Inflammatory macrophage treated with lipopolysaccharide for 1 hour (primary cell): ENCODE results near the gene DCAF5.
"Not testable (repeated sequence)": the region's sequence is repeated elsewhere in the genome, so short reads cannot be mapped to it uniquely, and the experiment has no call there.

ENCODE experiments used
- DNase-seq, 2 donors: peaks; one replicate each; pipeline ENCODE4 v3.0.0-alpha.2; 2020 to 2022

Gene DCAF5

GRCh38 chr14:69093631-69094421, 59.1 kb downstream of the DCAF5 start:
- DNase-seq = no peak

- no peak for DNase-seq
These were observed 60.0 kb downstream of the DCAF5 start for GRCh38 chr14:69092840-69093422.

DNA sequence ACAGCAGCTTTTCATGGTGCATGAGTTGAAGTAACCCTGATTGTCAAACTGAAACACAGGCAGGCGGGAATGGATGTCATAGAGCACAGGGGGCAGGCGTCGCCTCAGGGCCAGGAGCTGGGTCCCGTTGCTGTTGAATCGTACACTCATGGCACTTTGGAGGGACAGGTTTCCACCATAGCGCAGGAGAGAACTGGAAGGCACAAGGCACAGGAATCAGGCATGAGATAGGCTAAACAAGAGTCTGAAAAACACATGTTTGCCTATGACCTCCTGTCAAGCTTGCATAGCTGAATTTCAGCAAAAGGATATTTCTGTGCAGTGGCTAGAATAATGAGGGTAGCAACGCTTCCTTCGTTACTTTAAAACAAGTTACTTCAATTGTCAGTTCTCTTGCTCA, 61.2 kb downstream of the DCAF5 start:
- DNase-seq = no peak

DNA sequence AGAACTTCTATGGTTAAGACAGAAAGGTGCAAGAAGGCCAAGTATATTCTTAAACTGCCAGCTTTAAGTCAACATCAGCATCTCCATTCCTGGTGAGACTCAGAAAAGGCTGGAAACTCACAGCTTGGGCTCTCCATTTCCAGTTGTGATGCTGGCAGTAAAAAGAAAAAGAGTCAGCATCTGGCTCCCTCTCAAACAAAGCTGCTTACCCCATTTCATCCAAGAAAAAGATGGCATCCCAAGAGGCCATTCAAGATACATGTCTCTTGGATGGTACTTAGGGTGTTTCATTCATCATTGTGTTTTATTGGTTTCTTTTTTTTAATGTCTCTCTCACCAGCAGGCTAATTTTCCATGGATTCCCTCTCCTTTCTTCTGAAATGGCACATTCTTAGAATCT, 61.9 kb downstream of the DCAF5 start:
- no peak for DNase-seq

DNA sequence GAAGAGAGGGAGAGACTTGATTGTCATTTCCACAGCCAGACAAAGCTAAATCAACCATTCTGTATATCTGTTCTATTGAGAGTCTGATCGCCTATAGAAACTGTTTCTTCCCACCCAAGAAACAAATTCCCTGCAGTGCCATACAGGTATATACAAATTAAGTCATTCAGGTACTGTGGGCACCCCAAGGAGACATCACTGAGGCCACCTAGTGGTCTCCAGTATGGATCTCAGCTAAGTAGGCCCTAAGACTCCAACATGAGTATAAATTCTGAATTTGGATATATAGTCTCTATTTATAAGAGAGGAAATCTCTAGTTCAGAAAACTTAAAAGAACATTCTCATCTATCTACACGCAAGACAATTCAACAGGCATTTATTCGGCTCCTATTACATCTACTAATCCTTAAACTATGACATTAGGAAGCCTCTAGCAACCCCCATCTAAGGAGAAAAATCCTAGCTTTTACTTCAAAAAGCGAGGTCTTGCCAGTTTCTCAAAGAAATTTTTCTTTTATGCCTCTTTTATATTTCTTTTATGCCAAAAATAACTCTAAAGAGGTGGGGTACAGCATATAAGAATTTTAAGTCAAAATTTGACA, 62.6 kb downstream of the DCAF5 start:
- DNase-seq = peak; percentile 13 to 42

DNA sequence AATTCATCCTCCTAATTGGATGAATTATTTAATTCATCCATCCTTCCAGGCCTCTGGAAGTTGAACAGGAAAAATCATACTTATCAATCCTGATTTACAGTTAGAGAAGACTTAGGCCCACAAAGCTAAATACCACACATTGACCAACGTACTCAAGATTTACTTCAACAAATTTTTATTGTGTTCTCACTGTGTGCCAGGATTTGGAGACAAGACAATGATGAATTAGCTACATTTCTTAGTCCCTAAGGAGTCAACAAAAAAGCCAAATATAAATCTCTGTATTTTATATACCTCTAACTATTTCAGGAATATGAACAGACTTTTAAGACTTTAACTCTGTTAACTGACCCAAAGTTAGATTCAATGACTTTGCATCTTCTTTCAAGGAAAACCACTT, 63.9 kb downstream of the DCAF5 start:
- DNase-seq = no peak

DNA sequence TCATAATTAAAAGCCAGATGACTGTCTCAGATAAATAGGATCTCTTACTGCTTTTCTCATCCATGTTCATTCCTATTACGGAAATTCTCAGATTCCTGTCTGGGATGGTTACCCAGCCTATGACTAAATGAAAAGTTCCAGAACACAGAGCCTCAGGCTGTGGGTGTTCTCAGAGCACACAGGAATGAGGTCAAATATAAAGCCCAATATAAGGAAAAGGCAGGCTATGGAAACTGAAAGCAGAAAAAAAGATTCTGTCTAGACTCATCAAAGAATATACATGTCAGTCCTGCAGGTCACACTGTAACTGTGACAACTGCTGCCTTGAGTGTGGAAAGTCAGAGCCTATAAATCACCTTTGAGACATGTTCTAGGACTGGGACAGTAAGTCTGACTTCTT, 64.3 kb downstream of the DCAF5 start:
- DNase-seq = peak in 1 of 2 donors; percentile 44

DNA sequence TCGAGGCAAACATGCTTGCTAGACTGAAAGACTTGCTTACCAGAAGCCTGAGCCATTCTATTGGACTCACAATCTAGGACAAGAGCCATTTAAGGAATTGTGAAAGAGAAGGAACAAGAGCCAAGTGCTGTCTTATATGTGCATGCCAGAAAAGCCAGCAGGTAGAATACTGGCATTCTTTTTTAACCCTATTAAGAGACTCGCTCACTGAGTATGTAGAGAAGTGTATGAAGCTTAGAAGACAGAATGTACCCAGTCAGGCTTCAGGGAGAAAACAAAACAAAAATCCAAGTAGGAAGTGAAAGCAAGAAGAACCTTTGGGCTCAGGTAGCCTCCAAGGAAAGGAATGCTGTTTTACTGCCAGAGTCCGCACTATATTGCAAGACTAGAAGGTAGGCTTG, 65.9 kb downstream of the DCAF5 start:
- no peak for DNase-seq

DNA sequence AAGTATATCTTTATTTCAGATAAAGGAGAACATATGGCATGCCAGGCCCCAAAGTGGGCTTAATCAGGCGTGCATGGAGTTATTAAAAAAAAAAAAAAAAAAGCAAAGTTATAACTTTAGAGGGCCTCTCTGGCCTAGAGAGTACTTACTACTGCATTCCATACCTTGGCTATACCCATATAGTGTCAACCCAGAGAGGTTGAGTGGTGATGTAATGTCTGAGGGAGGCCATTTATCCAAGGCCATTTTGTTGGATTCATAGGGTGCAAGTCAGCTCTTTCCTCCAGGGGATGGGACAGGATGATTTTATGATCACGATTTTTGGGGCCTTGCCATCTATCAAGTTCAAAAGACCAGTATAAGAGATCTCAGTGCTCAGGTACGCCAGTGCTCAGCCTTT, 66.4 kb downstream of the DCAF5 start:
- DNase-seq = no peak

GRCh38 chr14:69084023-69084422, 68.9 kb downstream of the DCAF5 start:
- DNase-seq = no peak

DNA sequence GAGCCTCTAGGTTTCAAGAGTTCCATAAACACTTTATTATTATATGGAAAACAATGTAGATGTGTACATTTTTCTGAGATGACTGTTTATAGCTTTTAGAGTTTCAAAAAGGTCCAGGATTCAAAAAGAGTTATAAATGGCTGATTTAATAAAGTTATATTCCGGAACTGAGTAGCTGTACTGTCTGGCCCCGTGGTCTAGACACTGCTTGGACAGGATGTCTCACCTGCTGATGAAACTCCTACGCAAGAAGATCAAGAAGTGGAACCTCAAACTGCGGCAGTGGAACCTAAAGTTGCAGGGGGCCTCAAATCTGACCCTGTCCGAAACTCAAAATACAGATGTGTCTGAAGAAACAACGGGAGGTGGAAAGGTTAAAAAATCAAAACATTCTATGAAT, 69.7 kb downstream of the DCAF5 start:
- DNase-seq = no peak

GRCh38 chr14:69081271-69081670, 71.6 kb downstream of the DCAF5 start:
- no peak for DNase-seq

- DNase-seq = no peak
These were observed 73.2 kb downstream of the DCAF5 start for GRCh38 chr14:69079747-69080146.

- no peak for DNase-seq
These were observed 73.7 kb downstream of the DCAF5 start for GRCh38 chr14:69079188-69079742.

DNA sequence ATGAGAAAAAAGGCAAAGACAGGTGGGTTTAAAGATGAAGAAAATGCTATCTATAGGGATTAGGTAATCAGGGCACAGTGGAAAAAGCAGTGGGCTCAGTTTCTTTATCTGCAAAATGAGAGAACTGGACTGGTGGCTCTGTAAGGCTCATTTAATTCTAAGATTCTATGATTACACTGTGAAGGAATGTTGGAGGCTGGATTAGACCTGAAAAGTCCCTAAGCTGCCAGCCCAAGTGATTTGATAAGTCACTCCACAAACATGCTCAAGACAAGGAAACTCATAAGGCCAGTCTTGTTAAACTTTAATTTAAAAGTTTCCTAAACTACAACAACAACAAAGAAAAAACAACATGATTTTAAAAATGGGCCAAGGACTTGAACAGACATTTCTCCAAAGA, 75.1 kb downstream of the DCAF5 start:
- no peak for DNase-seq

- not testable (repeated sequence) for DNase-seq
These were observed 75.7 kb downstream of the DCAF5 start for GRCh38 chr14:69077185-69077584.

GRCh38 chr14:69076341-69076740, 76.6 kb downstream of the DCAF5 start:
- DNase-seq = no peak

- peak; percentile 30 to 54 for DNase-seq
These were observed 79.0 kb downstream of the DCAF5 start for GRCh38 chr14:69073915-69074314.

GRCh38 chr14:69073429-69073828, 79.5 kb downstream of the DCAF5 start:
- no peak for DNase-seq

- no peak for DNase-seq
These were observed 80.3 kb downstream of the DCAF5 start for GRCh38 chr14:69072584-69072983.

GRCh38 chr14:69068744-69069421, 84.0 kb downstream of the DCAF5 start:
- no peak for DNase-seq

DNA sequence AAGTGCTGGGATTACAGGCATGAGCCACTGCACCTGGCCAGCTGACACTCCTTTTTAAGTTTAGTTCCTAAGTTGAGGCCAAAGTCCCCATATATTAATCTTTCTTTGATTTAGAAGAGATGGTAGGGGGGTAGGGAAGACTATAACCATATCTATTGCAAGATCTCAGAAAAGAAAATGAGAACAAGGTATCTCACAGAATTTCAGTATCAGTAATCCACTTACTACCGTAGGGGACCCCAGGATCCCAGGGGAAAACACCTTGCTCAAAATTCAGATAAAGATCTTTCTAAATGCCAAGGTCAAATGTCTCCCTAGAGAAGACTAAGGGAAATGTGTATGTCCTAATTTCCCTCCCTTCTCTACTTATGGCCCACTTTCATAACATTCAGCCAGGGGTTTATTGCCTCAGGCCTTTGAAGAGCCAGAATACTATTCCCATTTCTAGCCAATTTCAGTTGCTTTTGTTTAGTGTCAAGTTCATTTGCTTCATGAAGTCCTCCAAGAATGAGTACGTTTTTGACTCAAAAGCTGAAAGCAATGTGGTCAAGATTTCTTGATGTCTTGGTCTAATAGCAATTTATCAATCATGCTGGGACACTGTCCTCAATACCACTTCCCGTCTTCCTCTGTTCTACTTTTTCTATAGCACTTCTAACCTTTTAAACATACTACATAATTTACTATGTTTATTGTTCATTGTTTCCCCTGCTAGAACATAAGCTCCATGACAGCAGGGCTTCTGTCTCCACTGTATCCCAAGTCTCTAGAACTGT, 86.3 kb downstream of the DCAF5 start:
- DNase-seq = no peak

DNA sequence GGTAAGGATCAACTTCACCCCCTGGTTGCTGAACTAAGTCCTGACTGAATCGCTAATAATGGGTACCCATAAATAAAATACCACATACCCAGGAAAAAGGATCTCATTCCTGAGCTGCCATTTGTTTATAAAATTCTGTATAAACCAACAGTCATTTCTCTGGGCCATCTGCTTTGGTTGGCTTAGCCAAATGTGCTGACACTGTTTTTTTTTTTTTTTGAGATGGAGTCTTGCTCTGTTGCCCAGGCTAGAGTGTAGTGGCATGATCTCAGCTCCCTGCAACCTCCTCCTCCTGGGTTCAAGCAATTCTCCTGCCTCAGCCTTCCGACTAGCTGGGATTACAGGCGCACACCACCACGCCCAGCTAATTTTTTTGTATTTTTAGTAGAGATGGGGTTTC, 87.0 kb downstream of the DCAF5 start:
- not testable (repeated sequence) for DNase-seq
